ENCODE results near the gene NUAK2. TPM values are rescaled to one million over a fixed set of nuclear protein-coding genes. Genes with fewer than 3 reads are reported as not detected.
A peak's percentile ranks its signal among the peaks of the same experiment; 100 is the strongest.

Gene NUAK2
- total and polyA plus RNA-seq, 2 of the 4 experiments (the other 2 are of a cell fraction) = 7.2 to 17.6 TPM

GRCh38 chr1:205365945-205366463, 44.5 kb upstream of the NUAK2 start:
- Histone ChIP-seq H3K4me3 (ENCODE audit: insufficient read depth, low read depth, low read length) (no peak overlapping the region), H3K4me2 (ENCODE audit: low read depth, low read length) (no peak overlapping the region), H3K23ac (ENCODE audit: low read depth, low read length) (no peak overlapping the region; the same call in 1 of the 2 replicates), H3K56ac (ENCODE audit: extremely low read depth, insufficient read depth, low read length) (no peak overlapping the region), H4K91ac (ENCODE audit: insufficient read depth, low read depth, low read length) (no peak overlapping the region), H4K5ac (ENCODE audit: low read depth, low read length) (no peak overlapping the region), H3K4me1 (ENCODE audit: control insufficient read depth, insufficient read depth, low read length) (no peaks in the 10 kb centered on the region), H3K14ac (replicated peaks; ENCODE audit: low read depth, low read length) (no peak overlapping the region), H4K20me1 (ENCODE audit: insufficient read depth, low read length) (no peaks in the 10 kb centered on the region), H3K36me3 (ENCODE audit: control insufficient read depth, insufficient read depth, low read length) (no peaks in the 10 kb centered on the region), H2AK9ac (replicated peaks; ENCODE audit: low read depth, low read length, poor library complexity) (no peak overlapping the region), H2BK120ac (ENCODE audit: low read depth, low read length) (no peak overlapping the region), H3K79me1 (ENCODE audit: low read depth in 1 of 2, low read length in 2 of 2) (no peaks in the 10 kb centered on the region), H3K27ac (ENCODE audit: insufficient read depth, low read length) (no peak overlapping the region), H3K9me3 (ENCODE audit: control insufficient read depth, insufficient read depth, low read length) (no peaks in the 10 kb centered on the region), H4K8ac (ENCODE audit: low read depth in 2 of 2, low read length in 2 of 2) (no peak overlapping the region), H2BK15ac (ENCODE audit: low read depth, low read length) (no peak overlapping the region), H3K4ac (ENCODE audit: low read depth, low read length) (no peak overlapping the region), H2AFZ (replicated peaks; ENCODE audit: low read length, poor library complexity) (peak overlapping the region; percentile 59), H3K18ac (ENCODE audit: low read depth, low read length) (no peak overlapping the region), H2AK5ac (ENCODE audit: low read depth, low read length) (no peak overlapping the region), H2BK20ac (ENCODE audit: low read depth, low read length) (no peak overlapping the region), H3K9ac (ENCODE audit: low read depth, low read length) (no peak overlapping the region), H3K27me3 (ENCODE audit: control insufficient read depth, insufficient read depth, low read length) (peaks cover 11% of the 10 kb centered on the region), H2BK5ac (ENCODE audit: low read depth, low read length, poor library complexity, severe bottlenecking) (no peak overlapping the region), H3K9me1 (ENCODE audit: insufficient read depth, low read length) (no peaks in the 10 kb centered on the region)
- BruUV-seq (replicated peaks) = no TSS peak
- ChIA-PET POLR2A (ENCODE audit: unreplicated experiment) (no interaction called here), CTCF (interaction anchor here (0.5 to 1.7 kb wide), 2 partner anchors 12 to 120 kb away, joined by 6 to 8 read pairs; no protein-coding TSS in a partner anchor)
- dilution Hi-C loops (cut with HindIII; ENCODE audit: low sequenced_read_pairs, unreplicated experiment) = no loop called here
- intact Hi-C loops (cut with micrococcal nuclease) = no loop called here
- ATAC-seq (ENCODE audit: low read depth) (no peak), DNase-seq (no peak)
- no peak for TF ChIP-seq RAD21 (IDR thresholded peaks at IDR 0.05; ENCODE audit: low read length)
- TF ChIP-seq CHD1 (IDR thresholded peaks at IDR 0.05; ENCODE audit: low read depth, low read length) = no peak
- TF ChIP-seq MAZ (IDR thresholded peaks at IDR 0.05; ENCODE audit: borderline replicate concordance, low read depth, low read length) = no peak
- TF ChIP-seq, protein P1, sequence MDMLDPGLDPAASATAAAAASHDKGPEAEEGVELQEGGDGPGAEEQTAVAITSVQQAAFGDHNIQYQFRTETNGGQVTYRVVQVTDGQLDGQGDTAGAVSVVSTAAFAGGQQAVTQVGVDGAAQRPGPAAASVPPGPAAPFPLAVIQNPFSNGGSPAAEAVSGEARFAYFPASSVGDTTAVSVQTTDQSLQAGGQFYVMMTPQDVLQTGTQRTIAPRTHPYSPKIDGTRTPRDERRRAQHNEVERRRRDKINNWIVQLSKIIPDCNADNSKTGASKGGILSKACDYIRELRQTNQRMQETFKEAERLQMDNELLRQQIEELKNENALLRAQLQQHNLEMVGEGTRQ (IDR thresholded peaks at IDR 0.05; ENCODE audit: low read depth, low read length) = no peak
- TF ChIP-seq SMC3 (IDR thresholded peaks at IDR 0.05; ENCODE audit: low read depth, low read length) = no peak
- no peak for TF ChIP-seq POLR2A (IDR thresholded peaks at IDR 0.05; ENCODE audit: low read depth, low read length)
- no peak for TF ChIP-seq RFX5 (IDR thresholded peaks at IDR 0.05; ENCODE audit: low read depth, low read length)
- TF ChIP-seq RCOR1 (IDR thresholded peaks at IDR 0.05; ENCODE audit: insufficient replicate concordance, low read length) = no peak
- TF ChIP-seq FOS (IDR thresholded peaks at IDR 0.05; ENCODE audit: low read depth, low read length) = no peak
- no peak for TF ChIP-seq BHLHE40 (IDR thresholded peaks at IDR 0.05; ENCODE audit: low read depth, low read length)
- no peak for TF ChIP-seq ELK1 (IDR thresholded peaks at IDR 0.05; ENCODE audit: borderline replicate concordance, low read depth, low read length)
- no peak for TF ChIP-seq CEBPB (IDR thresholded peaks at IDR 0.05; ENCODE audit: low read depth, low read length)
- TF ChIP-seq MXI1 (IDR thresholded peaks at IDR 0.05; ENCODE audit: borderline replicate concordance, low read depth, low read length) = no peak
- no peak for TF ChIP-seq CTCF (conservative IDR thresholded peaks at IDR 0.05; ENCODE audit: low read depth, low read length)
- TF ChIP-seq NFE2L2 (IDR thresholded peaks at IDR 0.05; ENCODE audit: low read depth, low read length) = no peak
- TF ChIP-seq MAFK (IDR thresholded peaks at IDR 0.05; ENCODE audit: low read depth, low read length) = no peak
- no CpG with 5 or more reads among the region's 8 CpGs for WGBS, 2 experiments (ENCODE audit: extremely low coverage in 2 of 2, insufficient read length in 1 of 2)
- in situ Hi-C loops (cut with MboI; ENCODE audit: low sequenced_read_pairs) = no loop called here
